GM18861 (cell line): ENCODE measurements around the gene LHPP.
A peak's percentile ranks its signal among the peaks of the same experiment; 100 is the strongest.
"Not testable (repeated sequence)": the region's sequence is repeated elsewhere in the genome, so short reads cannot be mapped to it uniquely, and the experiment has no call there.

ENCODE experiments used
- ATAC-seq: cut with Tn5 transposase; IDR thresholded peaks from one replicate; pipeline ENCODE4 v1.9.1; 2021; ENCODE audit not compliant: unreplicated experiment

LHPP gene

DNA sequence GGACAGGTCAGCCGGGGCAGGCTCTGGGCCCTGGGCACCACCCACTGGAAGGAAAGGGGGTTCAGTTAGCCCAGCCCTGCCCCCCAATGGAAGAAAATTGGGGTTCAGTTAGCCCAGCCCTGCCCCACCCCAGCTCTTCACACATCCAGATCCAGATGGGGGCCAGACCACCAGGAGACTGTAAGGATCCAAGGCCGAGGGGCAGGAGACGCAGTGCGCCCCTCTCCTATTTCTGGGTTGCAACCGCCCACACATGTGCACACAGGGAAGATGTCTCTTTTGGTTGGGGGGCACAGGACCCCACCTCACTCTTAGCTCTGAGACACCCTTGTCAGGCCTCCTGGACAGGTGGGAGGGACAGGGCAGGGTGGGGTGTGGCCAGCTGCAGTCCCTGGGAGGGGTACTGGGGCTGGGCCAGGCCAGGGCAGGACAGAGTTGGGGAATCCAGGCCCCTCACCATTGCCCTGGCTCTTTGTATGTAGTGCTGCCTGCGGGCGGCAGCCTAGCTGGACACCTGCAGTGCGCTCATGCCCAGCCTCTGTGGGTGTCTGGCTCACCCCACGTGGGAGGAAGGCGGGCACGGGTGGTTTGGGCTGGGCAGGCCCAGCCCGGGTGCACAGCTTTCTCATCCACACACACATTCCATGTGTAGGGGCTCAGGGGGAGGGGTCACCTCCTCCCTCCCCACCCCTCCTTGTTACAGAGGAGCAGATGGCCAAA lies 141.2 kb downstream of the LHPP start:
- no peak for ATAC-seq

DNA sequence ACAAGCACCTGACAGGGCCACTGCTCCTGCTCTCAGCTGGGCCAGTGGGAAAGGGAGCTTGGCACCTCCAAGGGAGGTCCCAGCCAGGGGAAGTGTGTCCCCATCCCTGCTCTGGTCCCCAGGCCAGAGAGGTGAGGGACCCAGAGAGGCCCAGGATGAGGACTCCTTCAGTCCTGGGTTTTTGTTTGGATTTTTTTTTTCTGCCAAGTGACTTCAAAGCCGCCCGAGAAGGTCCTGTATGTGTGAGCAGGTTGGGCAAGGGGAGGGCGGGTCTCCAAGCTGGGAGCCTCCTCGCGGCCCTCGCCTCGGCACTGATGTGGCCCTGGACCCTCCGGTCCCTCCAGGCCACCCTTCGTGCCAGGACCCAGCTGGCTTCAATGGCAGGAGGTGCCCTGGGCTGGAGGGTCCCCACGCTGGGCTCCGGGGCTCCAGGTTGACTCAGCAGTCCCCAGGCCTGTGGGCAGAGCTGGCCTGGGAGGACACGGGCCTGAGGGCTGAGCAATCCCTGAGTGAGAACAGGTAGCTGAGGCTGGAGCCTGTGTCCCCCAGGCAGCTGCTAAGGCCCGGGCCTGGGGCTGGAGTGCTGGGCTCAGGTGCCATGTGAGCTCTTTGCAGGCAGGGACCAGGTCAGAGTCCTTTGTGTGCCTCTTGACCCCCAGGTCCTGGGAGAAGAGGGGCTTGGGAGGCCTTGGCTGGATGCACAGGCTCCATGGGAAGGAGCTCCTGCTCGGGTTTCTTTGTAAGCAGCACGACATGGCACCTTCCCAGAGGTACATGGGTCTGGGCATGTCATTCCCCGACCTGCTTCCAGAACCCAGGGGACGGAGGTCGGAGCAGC lies 142.0 kb downstream of the LHPP start:
- ATAC-seq, result no peak

DNA sequence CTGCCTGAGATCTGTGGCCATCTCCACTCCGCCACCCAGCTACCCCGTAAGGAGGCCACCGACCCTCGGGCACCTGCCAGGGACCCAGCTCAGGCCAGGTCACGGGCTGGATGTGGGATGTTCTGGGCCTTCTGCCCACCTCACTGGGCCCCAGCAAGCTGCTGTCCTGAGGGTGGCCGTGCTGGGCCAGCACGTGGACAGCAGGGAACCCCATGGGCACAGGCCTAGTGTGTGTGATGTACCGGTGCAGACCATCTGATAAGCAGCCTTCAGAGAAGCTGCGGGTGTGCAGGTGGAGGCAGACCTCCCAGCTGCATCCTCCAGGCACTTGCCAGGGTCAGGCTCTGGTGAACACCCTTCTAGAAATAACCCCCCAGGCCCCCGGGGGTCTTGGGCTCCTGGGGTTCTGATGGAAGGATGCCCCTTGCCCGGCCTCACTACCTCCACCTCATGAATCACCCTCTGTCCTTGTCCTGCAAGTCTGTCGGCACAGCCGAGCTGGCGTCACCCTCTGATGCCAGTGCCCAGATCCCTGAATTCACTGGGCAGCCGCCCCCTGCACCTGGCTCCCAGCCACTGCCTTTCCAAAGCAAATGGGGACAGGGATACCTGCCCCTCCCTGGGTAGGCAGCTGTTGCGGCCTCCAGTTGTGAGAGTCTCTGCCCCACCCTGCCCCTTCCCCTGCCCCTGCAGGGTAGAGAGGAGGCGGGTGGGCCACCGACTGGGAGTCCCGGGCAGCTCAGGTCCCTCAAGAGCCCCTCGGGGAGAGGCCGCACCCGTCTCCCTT lies 142.8 kb downstream of the LHPP start:
- no peak for ATAC-seq

DNA sequence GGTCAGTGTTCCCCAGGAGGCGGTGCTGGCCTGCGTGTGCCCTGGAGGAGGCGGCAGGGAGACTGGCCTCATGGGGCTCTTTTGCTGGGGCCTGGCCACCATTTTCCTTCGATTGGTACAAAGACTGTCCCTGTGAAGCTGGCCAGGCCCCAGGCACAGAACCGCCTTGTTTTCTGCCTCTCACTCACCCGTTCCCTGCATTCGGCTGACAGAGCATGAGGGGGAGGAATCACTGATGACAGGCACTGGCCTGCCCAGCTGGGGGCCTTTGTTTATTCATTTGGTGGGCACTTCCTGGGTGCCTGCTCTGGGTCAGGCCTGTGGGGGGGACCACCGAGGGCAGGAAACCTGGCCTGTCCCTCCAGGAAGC lies 143.4 kb downstream of the LHPP start:
- no peak for ATAC-seq

DNA sequence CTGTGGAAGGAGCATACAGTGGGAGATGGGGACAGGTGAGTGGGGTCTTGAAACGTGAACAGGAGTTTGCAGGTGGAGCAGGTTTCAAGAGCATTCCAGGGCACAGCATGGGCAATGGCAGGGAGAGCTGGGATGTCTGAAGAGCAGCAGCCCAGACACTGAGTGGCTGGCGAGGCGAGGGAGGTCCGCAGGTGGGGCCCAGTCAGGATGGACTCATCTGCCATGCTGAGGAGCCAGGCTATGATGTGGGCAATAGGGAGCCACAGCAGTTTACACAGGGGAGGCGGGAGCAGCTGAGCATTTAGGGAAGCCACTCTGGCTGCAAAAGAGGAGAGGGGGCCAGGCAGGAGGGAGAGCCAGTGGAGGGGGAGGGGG lies 143.8 kb downstream of the LHPP start:
- no peak for ATAC-seq

DNA sequence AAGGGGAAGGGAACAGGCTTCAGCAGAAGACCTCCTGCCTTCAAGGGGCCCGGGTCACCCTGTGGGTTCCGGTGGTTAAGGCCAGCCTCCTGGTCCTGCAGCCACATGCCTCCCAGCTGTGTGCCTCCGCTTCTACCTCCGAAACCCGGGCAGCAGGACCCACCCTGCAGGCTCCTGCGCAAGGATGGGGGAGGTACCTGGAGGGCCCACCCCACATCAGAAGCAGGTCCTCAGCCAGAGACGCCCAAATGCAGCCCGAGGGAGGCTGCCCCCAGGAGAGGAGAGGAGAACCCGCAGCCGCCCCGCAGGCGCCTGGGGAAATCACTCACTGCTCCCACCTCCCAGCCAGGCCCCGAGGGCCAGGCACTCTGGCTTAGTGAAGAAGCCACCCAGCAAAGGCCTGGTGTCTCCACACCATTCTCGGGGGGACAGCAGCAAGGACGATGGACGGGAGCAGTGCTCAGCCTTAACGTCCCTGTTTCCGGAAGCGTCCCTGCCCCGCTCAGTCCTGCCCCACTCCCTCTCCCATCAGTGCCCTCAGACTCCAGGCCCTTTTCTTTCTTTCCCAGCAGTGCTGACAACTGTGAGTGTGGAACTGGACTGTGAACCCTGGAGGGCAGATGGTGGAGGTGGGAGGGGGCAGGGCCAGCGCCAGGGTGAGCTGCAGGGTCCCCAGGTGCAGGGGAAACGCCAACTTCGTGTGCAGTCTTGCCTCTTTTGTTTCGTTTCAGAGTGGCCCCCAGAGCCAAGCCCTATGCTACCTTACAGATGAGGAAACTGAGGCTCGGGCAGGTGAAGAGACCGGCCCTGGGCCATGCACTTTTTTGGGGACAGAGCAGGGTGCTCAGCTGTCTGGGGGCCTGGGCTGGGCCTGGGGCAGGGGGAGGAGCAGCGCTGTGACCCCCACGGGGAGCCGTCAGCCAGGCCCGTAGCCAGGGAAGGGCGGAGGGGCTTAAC lies 144.5 kb downstream of the LHPP start:
- no peak for ATAC-seq

DNA sequence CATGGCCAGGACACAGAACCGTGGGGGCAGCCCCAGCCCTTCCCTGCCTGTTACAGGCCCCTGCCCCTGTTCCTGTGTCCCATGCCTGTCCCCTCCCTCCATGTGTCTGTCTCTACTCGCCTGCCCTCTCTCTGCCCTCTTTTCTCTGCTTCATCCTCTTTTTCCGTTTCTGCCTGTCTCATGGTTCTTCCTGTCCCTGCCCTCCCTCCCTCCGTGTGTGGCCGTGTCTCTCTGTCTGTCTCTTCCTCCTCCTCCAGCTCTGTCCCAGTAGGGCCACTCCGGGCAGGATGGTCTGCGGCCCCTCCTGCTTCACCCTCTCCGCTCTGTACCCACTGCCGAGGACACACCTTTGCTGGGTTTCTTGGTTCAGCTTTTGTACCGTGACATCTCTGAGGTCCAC lies 145.2 kb downstream of the LHPP start:
- no peak for ATAC-seq

DNA sequence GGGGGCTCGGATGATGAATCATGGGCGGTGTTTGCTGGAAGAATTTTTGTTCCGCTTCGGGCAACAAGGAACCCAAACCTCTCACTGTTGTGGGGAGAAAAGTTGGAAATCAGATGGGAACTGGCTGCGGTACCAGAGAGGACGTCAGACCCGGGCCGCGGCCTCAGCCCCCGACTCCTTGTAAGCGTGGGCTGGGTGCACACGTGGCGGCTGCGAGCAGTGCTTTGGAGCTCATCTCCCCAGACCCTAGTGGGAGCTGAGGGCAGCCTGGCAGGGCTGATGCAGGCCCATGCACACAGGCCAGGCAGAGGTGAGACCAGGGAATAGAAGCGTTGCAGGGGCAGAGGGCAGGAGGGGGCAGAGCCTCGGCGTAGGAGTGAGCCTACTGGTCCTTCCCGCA lies 146.1 kb downstream of the LHPP start:
- no peak for ATAC-seq

DNA sequence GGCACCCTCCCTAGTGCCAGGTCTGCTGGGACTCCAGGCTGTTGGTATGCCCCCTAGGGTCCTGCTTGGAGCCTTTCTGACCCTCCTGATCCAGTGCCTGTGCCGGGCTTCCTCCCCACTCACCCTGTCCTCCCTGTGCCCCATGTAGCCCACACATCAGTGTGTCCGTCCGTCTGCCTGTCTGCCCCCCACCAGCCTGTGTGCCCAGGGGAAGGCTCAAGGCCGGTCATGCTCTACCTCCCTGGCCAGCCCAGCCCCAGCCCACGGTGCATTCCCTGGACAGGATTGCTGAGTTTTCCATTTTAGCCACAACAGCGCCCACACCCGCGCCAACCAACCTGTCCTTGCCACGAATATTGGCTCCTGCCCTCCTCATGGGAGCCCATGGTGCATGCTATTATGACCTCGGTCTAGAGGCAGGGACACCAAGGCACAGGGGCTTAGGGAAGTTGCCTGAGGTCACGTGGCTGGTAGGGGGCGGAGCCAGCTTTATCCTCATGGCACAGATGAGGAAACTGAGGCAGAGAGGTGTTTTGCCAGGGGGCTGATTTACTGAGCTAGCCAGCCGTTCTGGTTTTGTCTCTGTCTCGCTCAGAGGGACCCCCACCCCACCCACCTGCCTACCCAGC lies 146.6 kb downstream of the LHPP start:
- no peak for ATAC-seq

DNA sequence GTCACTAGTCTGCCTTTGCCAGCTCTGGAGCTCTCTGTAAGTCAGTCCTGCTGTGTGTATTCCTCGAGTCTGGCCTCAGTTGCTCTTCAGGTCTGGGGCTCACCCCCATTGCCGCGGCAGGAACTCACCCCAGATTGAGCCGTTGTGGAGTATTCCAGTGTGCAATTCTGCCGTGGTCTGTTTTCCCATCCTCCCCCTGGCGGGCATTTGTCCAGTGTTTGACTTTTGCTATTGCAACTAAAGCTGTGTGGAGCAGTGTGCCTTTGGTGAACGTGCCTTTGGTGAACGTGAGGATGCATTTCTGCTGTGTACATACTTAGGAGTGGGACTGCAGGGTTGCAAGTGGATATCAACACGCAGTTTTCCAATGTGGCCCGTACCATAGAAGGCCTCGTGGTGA lies 148.1 kb downstream of the LHPP start:
- ATAC-seq, result no peak

DNA sequence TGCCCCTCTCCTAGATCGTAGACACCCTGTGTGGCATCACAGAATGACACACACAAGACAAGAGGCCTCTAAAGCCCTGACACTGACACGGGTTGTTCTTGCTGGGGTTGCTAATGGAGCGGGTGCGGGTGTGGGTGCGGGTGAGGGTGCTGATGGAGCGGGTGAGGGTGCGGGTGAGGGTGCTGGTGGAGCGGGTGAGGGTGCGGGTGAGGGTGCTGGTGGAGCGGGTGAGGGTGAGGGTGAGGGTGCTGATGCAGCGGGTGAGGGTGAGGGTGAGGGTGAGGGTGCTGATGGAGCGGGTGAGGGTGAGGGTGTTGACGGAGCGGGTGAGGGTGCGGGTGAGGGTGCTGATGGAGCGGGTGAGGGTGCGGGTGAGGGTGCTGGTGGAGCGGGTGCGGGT lies 148.6 kb downstream of the LHPP start:
- ATAC-seq, result not testable (repeated sequence)

DNA sequence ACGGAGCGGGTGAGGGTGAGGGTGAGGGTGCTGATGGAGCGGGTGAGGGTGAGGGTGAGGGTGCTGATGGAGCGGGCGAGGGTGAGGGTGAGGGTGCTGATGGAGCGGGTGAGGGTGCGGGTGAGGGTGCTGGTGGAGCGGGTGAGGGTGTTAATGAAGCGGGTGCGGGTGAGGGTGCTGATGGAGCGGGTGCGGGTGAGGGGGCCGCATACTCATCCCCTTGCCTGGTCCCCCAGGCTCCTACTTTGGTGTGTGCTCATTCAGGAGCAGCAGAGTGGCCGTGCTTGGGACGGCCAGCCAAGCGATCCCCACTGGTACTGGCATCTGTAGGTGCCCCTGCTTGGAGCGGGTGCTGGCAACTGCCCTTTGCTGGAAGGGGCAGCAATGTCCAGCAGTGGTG lies 149.2 kb downstream of the LHPP start:
- ATAC-seq, result not testable (repeated sequence)

DNA sequence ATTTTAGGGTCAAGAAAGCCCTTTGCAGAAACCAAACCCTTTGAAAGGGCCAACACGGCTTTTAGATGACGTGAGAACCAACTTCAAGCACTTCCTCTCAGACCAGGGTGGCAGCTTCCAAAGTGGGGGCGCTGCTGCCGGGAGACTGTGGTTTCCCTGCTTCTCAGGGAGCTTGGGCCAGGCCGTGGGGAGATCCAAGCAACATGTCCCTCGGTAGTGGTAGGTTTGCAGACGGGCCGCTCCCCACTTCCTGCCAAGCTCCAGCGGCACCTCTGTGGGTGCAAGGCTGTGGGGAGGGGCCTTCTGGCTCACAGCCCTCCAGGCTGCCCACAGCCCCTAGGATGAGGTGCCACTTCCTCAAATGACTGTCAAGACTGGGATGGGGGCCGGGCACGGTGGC lies 150.1 kb downstream of the LHPP start:
- ATAC-seq, result no peak

DNA sequence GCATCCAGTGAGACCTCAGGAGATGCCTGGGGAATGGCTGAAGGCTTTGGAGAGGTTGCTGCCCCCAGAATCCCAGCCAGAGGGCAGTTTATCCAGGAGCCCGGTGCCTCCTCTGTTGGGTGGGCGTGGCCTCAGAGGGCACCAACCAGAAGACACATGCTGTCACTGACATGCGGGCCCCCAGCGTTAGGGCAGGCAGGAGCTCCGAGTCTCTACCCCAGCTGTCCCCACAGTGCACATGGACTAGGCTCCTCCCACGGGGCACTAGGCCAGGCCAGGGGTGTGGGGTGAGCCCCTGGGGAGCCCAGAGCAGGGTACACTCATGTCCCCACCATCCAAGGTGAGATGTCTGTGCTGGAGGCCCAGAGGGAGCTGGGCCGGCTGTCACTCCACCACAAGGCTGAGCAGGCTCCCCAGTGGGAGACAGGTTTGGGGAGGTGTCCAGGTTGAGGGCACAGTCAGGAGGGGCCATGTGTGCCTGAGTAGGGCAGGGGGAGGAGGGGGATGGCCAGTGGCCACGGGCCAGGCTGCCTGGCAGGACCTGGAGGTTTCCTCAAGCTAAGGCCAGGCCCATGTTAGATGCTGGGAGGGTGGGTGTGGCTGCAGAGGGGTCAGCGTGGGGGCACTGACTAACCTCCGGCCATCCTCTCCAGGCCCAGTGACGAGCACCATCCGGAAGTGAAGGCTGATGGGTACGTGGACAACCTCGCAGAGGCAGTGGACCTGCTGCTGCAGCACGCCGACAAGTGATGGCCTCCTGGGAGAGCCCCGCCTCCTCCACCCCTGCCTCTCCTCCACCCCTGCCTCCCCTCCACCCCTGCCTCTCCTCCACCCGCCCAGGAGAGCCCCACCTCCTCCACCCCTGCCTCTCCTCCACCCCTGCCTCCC lies 151.2 kb downstream of the LHPP start:
- ATAC-seq, result no peak

DNA sequence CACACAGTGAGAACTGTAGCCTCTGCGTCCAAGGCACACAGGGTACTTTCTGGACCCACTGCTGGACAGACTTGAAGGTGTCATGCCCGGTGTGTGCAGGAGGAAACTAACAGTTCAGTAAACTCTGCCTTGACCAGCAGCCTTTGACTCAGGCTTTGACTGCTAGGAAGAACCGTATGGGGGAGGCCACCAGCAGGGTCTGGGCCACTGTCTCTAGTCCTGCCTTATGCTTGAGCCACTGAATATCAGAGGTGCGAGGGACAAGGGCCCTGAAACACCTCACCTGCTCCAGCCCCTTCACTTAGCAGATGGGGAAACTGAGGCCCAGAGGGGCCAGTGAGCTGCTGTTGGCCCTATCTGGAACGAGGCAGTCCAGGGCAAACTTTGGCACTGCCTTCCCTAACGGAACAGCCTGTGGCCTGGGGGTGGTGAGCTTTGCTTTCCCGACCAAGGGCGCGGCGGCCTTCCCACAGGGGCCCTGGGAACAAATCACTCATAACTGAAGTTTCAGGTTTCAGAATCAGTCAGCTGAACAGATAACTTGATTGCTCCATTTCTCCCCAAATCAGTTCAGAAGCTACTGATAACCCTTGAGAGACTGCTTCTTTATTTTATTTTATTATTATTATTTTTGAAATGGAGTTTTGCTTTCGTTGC lies 152.5 kb downstream of the LHPP start:
- ATAC-seq, result peak; percentile 37

DNA sequence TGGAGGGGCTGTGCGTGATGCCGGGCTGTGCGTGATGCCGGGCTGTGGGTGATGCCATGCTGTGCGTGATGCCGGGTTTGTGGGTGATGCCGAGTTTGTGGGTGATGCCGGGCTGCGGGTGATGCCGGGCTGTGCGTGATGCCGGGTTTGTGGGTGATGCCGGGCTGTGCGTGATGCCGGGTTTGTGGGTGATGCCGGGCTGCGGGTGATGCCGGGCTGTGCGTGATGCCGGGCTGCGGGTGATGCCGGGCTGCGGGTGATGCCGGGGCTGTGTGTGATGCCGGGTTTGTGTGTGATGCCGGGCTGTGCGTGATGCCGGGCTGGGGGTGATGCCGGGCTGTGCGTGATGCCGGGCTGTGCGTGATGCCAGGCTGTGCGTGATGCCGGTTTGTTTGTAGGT lies 153.6 kb downstream of the LHPP start:
- ATAC-seq, result no peak

DNA sequence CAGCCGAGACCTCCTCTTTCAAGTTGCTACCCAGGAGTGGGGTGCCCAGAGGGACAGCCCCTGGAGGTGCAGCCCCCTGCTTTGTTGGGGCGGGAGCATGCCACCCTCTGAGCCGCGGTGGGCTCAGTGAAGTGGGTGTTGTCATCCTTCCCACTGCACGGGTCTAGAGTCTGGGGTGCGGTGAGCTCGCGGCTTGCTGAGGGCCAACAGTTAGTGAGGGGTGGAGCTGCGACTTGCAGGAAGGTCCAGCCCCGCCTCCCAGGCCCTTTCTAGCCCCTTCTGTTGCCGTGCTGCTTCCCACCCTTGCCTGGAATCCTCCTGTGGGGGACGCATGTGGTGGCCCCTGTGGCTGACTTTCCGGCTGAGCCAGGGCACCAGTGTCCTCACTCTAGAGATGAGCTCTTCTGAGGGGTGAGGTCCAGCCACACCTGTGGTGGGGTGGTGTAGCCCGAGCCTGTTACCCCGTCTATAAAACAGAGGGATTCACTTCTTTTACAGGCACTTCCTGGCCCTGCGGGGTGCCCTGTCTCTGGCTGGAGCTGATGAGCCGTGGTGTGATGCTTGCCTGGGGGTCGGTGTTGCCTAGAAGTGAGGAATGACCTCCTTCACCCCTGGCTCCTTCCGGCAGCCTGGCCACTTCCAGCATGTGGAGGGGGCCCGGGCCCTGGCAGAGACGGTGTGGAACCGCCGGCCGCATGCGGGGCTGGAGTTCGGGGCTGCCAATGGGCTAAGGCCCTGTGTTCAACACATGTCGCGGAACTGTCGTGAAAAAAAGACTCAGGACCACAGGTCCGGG lies 154.6 kb downstream of the LHPP start:
- no peak for ATAC-seq

DNA sequence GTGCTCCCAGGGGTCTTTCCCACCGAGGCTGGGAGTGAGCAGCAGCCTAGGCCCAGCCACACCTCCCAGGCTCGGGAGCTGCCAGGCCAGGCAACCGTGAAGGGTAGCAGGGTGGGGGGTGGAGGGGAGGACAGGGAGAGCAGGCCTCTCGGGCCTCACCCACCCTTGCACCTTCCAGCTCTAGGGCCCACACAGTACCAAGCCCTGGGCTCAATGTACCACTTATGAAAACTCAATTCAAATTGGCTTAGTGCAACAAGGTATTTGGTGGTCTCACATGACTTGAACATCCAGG lies 155.2 kb downstream of the LHPP start:
- ATAC-seq, result no peak
